ENCODE measurements around the gene CDKAL1.

Gene CDKAL1

DNA sequence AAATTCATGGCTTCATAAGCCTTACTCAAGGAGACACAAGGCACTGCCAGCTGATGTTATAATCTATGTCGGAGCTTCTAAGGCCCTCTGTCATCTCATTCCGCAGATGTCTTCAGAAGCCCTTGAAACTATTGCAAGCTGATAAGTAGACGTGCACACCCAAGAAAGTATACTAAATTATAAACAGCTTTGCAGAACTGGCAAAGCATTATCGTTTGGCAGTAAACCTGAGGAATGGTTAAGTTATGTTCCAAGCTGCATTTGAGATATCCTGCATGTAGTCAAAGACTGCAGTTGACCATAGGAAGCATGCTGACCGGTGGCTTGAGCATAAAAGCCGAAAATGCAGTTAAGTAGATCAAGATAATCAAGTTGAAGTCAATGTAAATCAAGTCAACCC lies 633.5 kb downstream of the CDKAL1 start:
- H3K9ac ChIP-seq (ENCODE audit: low read length): no peak overlapping the region
- H3F3A ChIP-seq (ENCODE audit: insufficient read depth, low read length): no peaks in the 10 kb centered on the region
- no peaks in the 10 kb centered on the region for H4K20me1 ChIP-seq (ENCODE audit: insufficient read depth, low read length)
- no peaks in the 10 kb centered on the region for H3K27me3 ChIP-seq (replicated peaks; ENCODE audit: insufficient read depth, low read length)
- H3K9me2 ChIP-seq (replicated peaks; ENCODE audit: insufficient read depth, low read length): no peaks in the 10 kb centered on the region
- H3K4me3 ChIP-seq (ENCODE audit: low read length): no peak overlapping the region
- H3K4me2 ChIP-seq (ENCODE audit: low read depth, low read length): no peak overlapping the region
- H3K27ac ChIP-seq (ENCODE audit: low read length): no peak overlapping the region
- H3K4me1 ChIP-seq (ENCODE audit: low read length): peaks cover 14% of the 10 kb centered on the region
- no peaks in the 10 kb centered on the region for H3K79me2 ChIP-seq (ENCODE audit: low read length)
- TF ChIP-seq, protein P1, sequence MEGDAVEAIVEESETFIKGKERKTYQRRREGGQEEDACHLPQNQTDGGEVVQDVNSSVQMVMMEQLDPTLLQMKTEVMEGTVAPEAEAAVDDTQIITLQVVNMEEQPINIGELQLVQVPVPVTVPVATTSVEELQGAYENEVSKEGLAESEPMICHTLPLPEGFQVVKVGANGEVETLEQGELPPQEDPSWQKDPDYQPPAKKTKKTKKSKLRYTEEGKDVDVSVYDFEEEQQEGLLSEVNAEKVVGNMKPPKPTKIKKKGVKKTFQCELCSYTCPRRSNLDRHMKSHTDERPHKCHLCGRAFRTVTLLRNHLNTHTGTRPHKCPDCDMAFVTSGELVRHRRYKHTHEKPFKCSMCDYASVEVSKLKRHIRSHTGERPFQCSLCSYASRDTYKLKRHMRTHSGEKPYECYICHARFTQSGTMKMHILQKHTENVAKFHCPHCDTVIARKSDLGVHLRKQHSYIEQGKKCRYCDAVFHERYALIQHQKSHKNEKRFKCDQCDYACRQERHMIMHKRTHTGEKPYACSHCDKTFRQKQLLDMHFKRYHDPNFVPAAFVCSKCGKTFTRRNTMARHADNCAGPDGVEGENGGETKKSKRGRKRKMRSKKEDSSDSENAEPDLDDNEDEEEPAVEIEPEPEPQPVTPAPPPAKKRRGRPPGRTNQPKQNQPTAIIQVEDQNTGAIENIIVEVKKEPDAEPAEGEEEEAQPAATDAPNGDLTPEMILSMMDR (IDR thresholded peaks at IDR 0.05; ENCODE audit: low read length): no peak
- TF ChIP-seq EZH2phosphoT487 (IDR thresholded peaks at IDR 0.05; ENCODE audit: low read length) (no peak), EZH2 (optimal IDR thresholded peaks at IDR 0.05; ENCODE audit: low read depth, low read length) (no peak)
- no peaks in the 10 kb centered on the region for H3K9me3 ChIP-seq (replicated peaks; ENCODE audit: insufficient read depth, low read length)
- H2AFZ ChIP-seq (ENCODE audit: low read length): no peak overlapping the region
- DNase-seq: no peak
- no peaks in the 10 kb centered on the region for H3K36me3 ChIP-seq (replicated peaks; ENCODE audit: insufficient read depth, low read length)

DNA sequence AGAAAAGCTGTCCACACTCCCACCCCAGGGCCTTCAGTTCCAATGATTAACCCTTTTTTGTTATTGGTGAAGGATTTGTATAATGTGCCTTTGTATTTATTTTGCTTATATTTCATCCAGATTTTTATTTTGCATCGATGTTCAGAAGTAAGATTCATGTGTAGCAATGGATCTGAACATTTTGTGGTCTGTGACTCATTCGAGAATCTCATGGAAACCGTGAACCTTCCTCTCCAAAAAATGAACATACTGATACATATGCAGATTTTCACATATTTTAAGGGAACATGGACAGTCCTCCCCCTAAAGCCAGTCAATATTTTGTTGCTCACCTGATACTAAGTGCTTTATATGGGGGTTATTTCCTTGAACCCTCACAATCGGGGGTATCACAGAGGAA lies 637.5 kb downstream of the CDKAL1 start:
- Histone ChIP-seq H3K9ac (ENCODE audit: low read length) (no peak overlapping the region), H2AFZ (ENCODE audit: low read length) (no peak overlapping the region), H3K79me2 (ENCODE audit: low read length) (no peaks in the 10 kb centered on the region), H3K27ac (ENCODE audit: low read length) (no peak overlapping the region), H3K4me2 (ENCODE audit: low read depth, low read length) (no peak overlapping the region), H3K4me1 (ENCODE audit: low read length) (no peaks in the 10 kb centered on the region), H3K36me3 (replicated peaks; ENCODE audit: insufficient read depth, low read length) (no peaks in the 10 kb centered on the region), H3K9me3 (replicated peaks; ENCODE audit: insufficient read depth, low read length) (no peaks in the 10 kb centered on the region), H3K9me2 (replicated peaks; ENCODE audit: insufficient read depth, low read length) (no peaks in the 10 kb centered on the region), H3K27me3 (replicated peaks; ENCODE audit: insufficient read depth, low read length) (no peaks in the 10 kb centered on the region), H4K20me1 (ENCODE audit: insufficient read depth, low read length) (no peaks in the 10 kb centered on the region), H3F3A (ENCODE audit: insufficient read depth, low read length) (no peaks in the 10 kb centered on the region), H3K4me3 (ENCODE audit: low read length) (no peak overlapping the region)
- TF ChIP-seq, protein P1 (IDR thresholded peaks at IDR 0.05; ENCODE audit: low read length): no peak
- TF ChIP-seq EZH2phosphoT487 (IDR thresholded peaks at IDR 0.05; ENCODE audit: low read length): no peak
- TF ChIP-seq EZH2 (optimal IDR thresholded peaks at IDR 0.05; ENCODE audit: low read depth, low read length): no peak
- no peak for DNase-seq

DNA sequence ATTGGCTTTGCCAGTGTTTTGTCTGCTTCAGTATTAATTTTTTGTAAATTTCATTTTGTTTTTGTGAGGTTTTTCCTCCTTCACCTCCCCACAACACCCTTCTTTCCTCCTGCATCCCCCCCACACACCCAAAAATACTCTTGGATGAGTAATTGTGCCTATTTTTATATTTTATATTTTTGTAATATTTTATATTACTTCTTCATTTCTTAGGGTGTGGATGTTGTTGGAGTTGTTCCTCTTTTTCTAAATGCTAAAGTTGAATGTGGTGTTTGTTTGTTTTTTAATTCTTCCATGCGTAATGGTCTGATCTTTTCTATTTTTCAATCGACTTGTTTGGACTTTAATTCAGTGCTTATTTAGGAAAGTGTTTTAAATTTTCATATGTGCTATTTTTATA lies 638.8 kb downstream of the CDKAL1 start:
- H3K9me2 ChIP-seq (replicated peaks; ENCODE audit: insufficient read depth, low read length): no peaks in the 10 kb centered on the region
- H3K4me1 ChIP-seq (ENCODE audit: low read length): no peaks in the 10 kb centered on the region
- H4K20me1 ChIP-seq (ENCODE audit: insufficient read depth, low read length): no peaks in the 10 kb centered on the region
- no peaks in the 10 kb centered on the region for H3K9me3 ChIP-seq (replicated peaks; ENCODE audit: insufficient read depth, low read length)
- no peak overlapping the region for H2AFZ ChIP-seq (ENCODE audit: low read length)
- no peaks in the 10 kb centered on the region for H3F3A ChIP-seq (ENCODE audit: insufficient read depth, low read length)
- no peaks in the 10 kb centered on the region for H3K79me2 ChIP-seq (ENCODE audit: low read length)
- no peak overlapping the region for H3K4me3 ChIP-seq (ENCODE audit: low read length)
- no peak overlapping the region for H3K4me2 ChIP-seq (ENCODE audit: low read depth, low read length)
- TF ChIP-seq, protein P1 (IDR thresholded peaks at IDR 0.05; ENCODE audit: low read length): no peak
- no peak for TF ChIP-seq EZH2phosphoT487 (IDR thresholded peaks at IDR 0.05; ENCODE audit: low read length)
- no peak for TF ChIP-seq EZH2 (optimal IDR thresholded peaks at IDR 0.05; ENCODE audit: low read depth, low read length)
- no peaks in the 10 kb centered on the region for H3K27me3 ChIP-seq (replicated peaks; ENCODE audit: insufficient read depth, low read length)
- no peaks in the 10 kb centered on the region for H3K36me3 ChIP-seq (replicated peaks; ENCODE audit: insufficient read depth, low read length)
- no peak for DNase-seq
- H3K27ac ChIP-seq (ENCODE audit: low read length): no peak overlapping the region
- H3K9ac ChIP-seq (ENCODE audit: low read length): no peak overlapping the region
